Motor neuron (in vitro differentiated cells): ENCODE data around the gene DHRS2. TPM values are rescaled to one million over a fixed set of nuclear protein-coding genes. Genes with fewer than 3 reads are reported as not detected.
A peak's percentile ranks its signal among the peaks of the same experiment; 100 is the strongest.
"Not testable (repeated sequence)": the region's sequence is repeated elsewhere in the genome, so short reads cannot be mapped to it uniquely, and the experiment has no call there.

Experiments
- ATAC-seq, 8 experiments: fragments of 200-7000 bp; cut with Tn5 transposase; replicated peaks in 6 of 8; 2 replicates each; pipeline ENCODE4 v1.8.0; 2021; ENCODE audit warnings: mild to moderate bottlenecking in 8 of 8, moderate library complexity in 8 of 8
- H3K27ac ChIP-seq, 2 donors: fragments of 250-450 bp; sonication (Bioruptor Pico); 2 replicates each; pipeline ENCODE4 v1.9.0; 2021; ENCODE audit warnings: antibody characterized with exemption in 2 of 2, mild to moderate bottlenecking in 2 of 2, moderate library complexity in 1 of 2
- H3K4me1 ChIP-seq, 2 donors: fragments of 250-450 bp; sonication (Bioruptor Pico); replicated peaks in 1 of 2; 2 replicates each; pipeline ENCODE4 v1.6.1; 2021; ENCODE audit warnings: antibody characterized with exemption in 2 of 2, mild to moderate bottlenecking in 2 of 2, moderate library complexity in 1 of 2
- H3K4me3 ChIP-seq, 5 donors: fragments of 250-450 bp; sonication (Bioruptor Pico); 2 replicates each; pipeline ENCODE4 v1.9.0; 2021; ENCODE audit warnings: antibody characterized with exemption in 5 of 5, mild to moderate bottlenecking in 5 of 5, moderate library complexity in 4 of 5
- WGBS, 10 experiments: fragments of 450-650 bp; shearing (Covaris generic); methylation state at CpG; one replicate each; pipeline ENCODE4 v1.0.0; 2022; 5-methylcytosine and 5-hydroxymethylcytosine counted together
- in situ Hi-C, 9 experiments: fragments of 400-800 bp; cut with MboI; loops; one replicate each; pipeline ENCODE4 v1.15.0; 2021; ENCODE audit warnings: low sequenced_read_pairs in 9 of 9, low pct_unique_long_range_greater_than_20kb in 2 of 9; ENCODE audit not compliant: unreplicated experiment in 9 of 9
- total RNA-seq, 8 experiments: library from RNA; unstranded; fragments of 300-600 nt; gene quantifications; 2 replicates each; pipeline versions ENCODE4 v1.2.3 to v1.2.4, GENCODE V29; 2022

The DHRS2 gene
- total RNA-seq, 8 experiments from 2014 or later: 0.27 to 43.1 (median 1.1) TPM

- in situ Hi-C loops: no loop called here
- no peak overlapping the region for H3K4me3 ChIP-seq
- H3K27ac ChIP-seq: no peak overlapping the region
- H3K4me1 ChIP-seq: no peaks in the 10 kb centered on the region
- 60 to 100% (median 81%) methylated on average over 1 to 2 of the region's 3 CpGs; no CpG with 5 or more reads in 6 of the 10 experiments for WGBS, 10 experiments
- ATAC-seq: no peak
Measured at GRCh38 chr14:23604675-23605170, 31.4 kb upstream of the DHRS2 start.

- Histone ChIP-seq H3K4me3 (no peak overlapping the region), H3K4me1 (no peaks in the 10 kb centered on the region), H3K27ac (no peak overlapping the region)
- in situ Hi-C loops: no loop called here
- WGBS, 10 experiments: 32 to 79% (median 48%) methylated on average over 1 to 6 of the region's 6 CpGs
- peak in 2 of 8 experiments; percentile 9 to 29 for ATAC-seq
Measured at GRCh38 chr14:23605931-23606585, 30.1 kb upstream of the DHRS2 start.

GRCh38 chr14:23608454-23608853, 27.7 kb upstream of the DHRS2 start:
- Histone ChIP-seq H3K4me3 (no peak overlapping the region), H3K4me1 (no peaks in the 10 kb centered on the region), H3K27ac (no peak overlapping the region)
- no peak for ATAC-seq
- WGBS, 10 experiments: 20 to 40% (median 29%) methylated on average over 1 of the region's 1 CpG; no CpG with 5 or more reads in 5 of the 10 experiments
- in situ Hi-C loops: no loop called here

- Histone ChIP-seq H3K4me3 (no peak overlapping the region), H3K27ac (no peak overlapping the region), H3K4me1 (no peaks in the 10 kb centered on the region)
- in situ Hi-C loops: no loop called here
- no peak for ATAC-seq
- 17 to 78% (median 42%) methylated on average over 1 to 3 of the region's 3 CpGs for WGBS, 10 experiments
Measured at GRCh38 chr14:23609001-23609400, 27.2 kb upstream of the DHRS2 start.

GRCh38 chr14:23609411-23610089, 26.6 kb upstream of the DHRS2 start:
- in situ Hi-C loops, H3K27ac ChIP-seq, ATAC-seq, H3K4me1 ChIP-seq, H3K4me3 ChIP-seq: not testable (repeated sequence)
- 29 to 93% (median 67%) methylated on average over 1 to 7 of the region's 7 CpGs; no CpG with 5 or more reads in 3 of the 10 experiments for WGBS, 10 experiments

- in situ Hi-C loops: no loop called here
- 0 to 83% (median 23%) methylated on average over 1 to 2 of the region's 2 CpGs; no CpG with 5 or more reads in 4 of the 10 experiments for WGBS, 10 experiments
- no peak overlapping the region for H3K4me3 ChIP-seq
- no peaks in the 10 kb centered on the region for H3K4me1 ChIP-seq
- ATAC-seq: no peak
- no peak overlapping the region for H3K27ac ChIP-seq
Measured at GRCh38 chr14:23610090-23610814, 25.9 kb upstream of the DHRS2 start.

GRCh38 chr14:23610815-23611289, 25.3 kb upstream of the DHRS2 start:
- Histone ChIP-seq H3K4me3 (no peak overlapping the region), H3K27ac (no peak overlapping the region), H3K4me1 (no peaks in the 10 kb centered on the region)
- in situ Hi-C loops: no loop called here
- 0 to 80% (median 54%) methylated on average over 1 to 4 of the region's 4 CpGs; no CpG with 5 or more reads in 4 of the 10 experiments for WGBS, 10 experiments
- ATAC-seq: no peak

- in situ Hi-C loops: no loop called here
- no peaks in the 10 kb centered on the region for H3K4me1 ChIP-seq
- no peak for ATAC-seq
- WGBS, 10 experiments: 25 to 100% (median 43%) methylated on average over 1 to 4 of the region's 4 CpGs; no CpG with 5 or more reads in 3 of the 10 experiments
- no peak overlapping the region for H3K27ac ChIP-seq
- no peak overlapping the region for H3K4me3 ChIP-seq
Measured at GRCh38 chr14:23612354-23612732, 23.8 kb upstream of the DHRS2 start.

GRCh38 chr14:23612802-23613201, 23.4 kb upstream of the DHRS2 start:
- Histone ChIP-seq H3K4me1 (no peaks in the 10 kb centered on the region), H3K27ac (no peak overlapping the region), H3K4me3 (no peak overlapping the region)
- no peak for ATAC-seq
- 9 to 100% (median 74%) methylated on average over 1 of the region's 1 CpG; no CpG with 5 or more reads in 4 of the 10 experiments for WGBS, 10 experiments
- in situ Hi-C loops: no loop called here

GRCh38 chr14:23613242-23614070, 22.7 kb upstream of the DHRS2 start:
- no peak overlapping the region for H3K27ac ChIP-seq
- in situ Hi-C loops: no loop called here
- 40 to 82% (median 61%) methylated on average over 1 to 6 of the region's 6 CpGs for WGBS, 10 experiments
- ATAC-seq: no peak
- H3K4me3 ChIP-seq: no peak overlapping the region
- no peaks in the 10 kb centered on the region for H3K4me1 ChIP-seq

GRCh38 chr14:23614395-23614828, 21.8 kb upstream of the DHRS2 start:
- no peak overlapping the region for H3K27ac ChIP-seq
- WGBS, 10 experiments: no CpG with 5 or more reads among the region's 2 CpGs
- in situ Hi-C loops: no loop called here
- H3K4me3 ChIP-seq: no peak overlapping the region
- no peaks in the 10 kb centered on the region for H3K4me1 ChIP-seq
- ATAC-seq: no peak

GRCh38 chr14:23615856-23616255, 20.3 kb upstream of the DHRS2 start:
- Histone ChIP-seq H3K4me3 (no peak overlapping the region), H3K4me1 (no peaks in the 10 kb centered on the region), H3K27ac (no peak overlapping the region)
- 8 to 81% (median 54%) methylated on average over 1 to 5 of the region's 5 CpGs for WGBS, 10 experiments
- in situ Hi-C loops: no loop called here
- no peak for ATAC-seq
